ENCODE data around the gene ZNF697. TPM values are rescaled to one million over a fixed set of nuclear protein-coding genes. Genes with fewer than 3 reads are reported as not detected.

The ZNF697 gene
- total and polyA plus RNA-seq, 2 donors (not counting 1 experiment from before 2014, with no cell fraction given), result not detected

DNA sequence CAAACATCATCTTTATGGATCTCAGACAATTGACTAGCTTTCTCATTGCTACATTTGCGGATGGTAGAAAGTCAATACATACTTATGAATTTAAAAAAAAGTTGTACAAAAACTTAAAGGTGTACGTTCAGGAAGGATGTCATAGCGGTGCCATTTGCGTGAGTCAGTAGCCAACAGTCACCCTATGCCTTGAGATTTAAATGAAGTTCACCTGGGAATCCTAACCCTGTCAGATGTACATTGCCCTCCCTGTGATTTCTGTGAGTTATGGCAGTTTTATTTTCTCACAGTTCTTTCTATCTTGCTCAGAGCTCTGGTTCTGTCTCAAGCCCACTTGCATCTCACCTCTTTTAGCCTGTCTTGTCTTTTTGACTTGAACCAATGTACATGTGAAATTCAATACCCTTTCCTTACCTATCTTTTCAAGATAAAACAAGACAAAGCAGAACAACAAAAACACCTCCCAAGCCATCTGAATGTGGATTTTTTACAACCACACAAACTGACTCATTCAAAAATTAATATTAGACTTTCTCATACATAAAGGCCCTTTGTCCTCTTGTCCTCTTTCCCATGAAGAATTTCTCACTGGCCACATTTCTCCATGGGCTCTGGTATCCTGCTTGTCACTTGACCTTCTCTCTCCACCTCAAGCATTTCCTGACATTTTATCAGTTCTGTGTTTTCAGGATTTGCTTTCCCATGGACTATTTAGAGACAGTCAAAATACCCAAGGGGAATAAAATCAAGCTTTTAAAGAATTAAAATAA lies 25.3 kb upstream of the ZNF697 start:
- H3K9ac ChIP-seq (ENCODE audit: low read length), result no peak overlapping the region
- WGBS (ENCODE audit: insufficient coverage), result 90% methylated on average over 3 of the region's 4 CpGs
- H3K27me3 Mint-ChIP-seq, result peaks cover 29% of the 10 kb centered on the region
- H3K79me2 ChIP-seq (ENCODE audit: control insufficient read depth, insufficient read depth, low read length), result no peaks in the 10 kb centered on the region
- DNase-seq (no peak), ATAC-seq (ENCODE audit: low read depth) (no peak)
- TF ChIP-seq, protein P1, sequence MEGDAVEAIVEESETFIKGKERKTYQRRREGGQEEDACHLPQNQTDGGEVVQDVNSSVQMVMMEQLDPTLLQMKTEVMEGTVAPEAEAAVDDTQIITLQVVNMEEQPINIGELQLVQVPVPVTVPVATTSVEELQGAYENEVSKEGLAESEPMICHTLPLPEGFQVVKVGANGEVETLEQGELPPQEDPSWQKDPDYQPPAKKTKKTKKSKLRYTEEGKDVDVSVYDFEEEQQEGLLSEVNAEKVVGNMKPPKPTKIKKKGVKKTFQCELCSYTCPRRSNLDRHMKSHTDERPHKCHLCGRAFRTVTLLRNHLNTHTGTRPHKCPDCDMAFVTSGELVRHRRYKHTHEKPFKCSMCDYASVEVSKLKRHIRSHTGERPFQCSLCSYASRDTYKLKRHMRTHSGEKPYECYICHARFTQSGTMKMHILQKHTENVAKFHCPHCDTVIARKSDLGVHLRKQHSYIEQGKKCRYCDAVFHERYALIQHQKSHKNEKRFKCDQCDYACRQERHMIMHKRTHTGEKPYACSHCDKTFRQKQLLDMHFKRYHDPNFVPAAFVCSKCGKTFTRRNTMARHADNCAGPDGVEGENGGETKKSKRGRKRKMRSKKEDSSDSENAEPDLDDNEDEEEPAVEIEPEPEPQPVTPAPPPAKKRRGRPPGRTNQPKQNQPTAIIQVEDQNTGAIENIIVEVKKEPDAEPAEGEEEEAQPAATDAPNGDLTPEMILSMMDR (IDR thresholded peaks at IDR 0.05), result no peak
- TF ChIP-seq EZH2 (IDR thresholded peaks at IDR 0.05; ENCODE audit: borderline replicate concordance, insufficient read depth, low read depth, low read length, poor library complexity, severe bottlenecking), result no peak
- peaks cover 8% of the 10 kb centered on the region for H3K4me1 Mint-ChIP-seq
- no peaks in the 10 kb centered on the region for H3K36me3 ChIP-seq (replicated peaks in 1 of 2; ENCODE audit: control extremely low read depth in 1 of 2, control insufficient read depth in 1 of 2, extremely low read depth in 1 of 2, insufficient read depth in 2 of 2, low read length in 1 of 2)
- no peaks in the 10 kb centered on the region for H3K9me3 Mint-ChIP-seq (ENCODE audit: insufficient read depth)
- ChIA-PET POLR2A (no interaction called here), CTCF (interaction anchor here (1.0 to 3.0 kb wide), 4 partner anchors 10 to 532 kb away, joined by 3 to 24 read pairs (median 3); no protein-coding TSS in a partner anchor)
- no peak overlapping the region for H3K4me3 ChIP-seq (ENCODE audit: control extremely low read depth in 1 of 5, extremely low read depth in 1 of 5, insufficient read depth in 1 of 5, low read depth in 2 of 5, low read length in 4 of 5)
- no peak overlapping the region for H3K27ac ChIP-seq (ENCODE audit: low read length in 2 of 2)
- no peak overlapping the region for H3K4me2 ChIP-seq (replicated peaks; ENCODE audit: low read depth, low read length, poor library complexity, severe bottlenecking)
- H3K4me1 ChIP-seq (ENCODE audit: control insufficient read depth in 2 of 2, insufficient read depth in 2 of 2, low read length in 2 of 2), result peaks cover 6 to 11% of the 10 kb centered on the region in 2 donors
- H3K4me3 Mint-ChIP-seq, result no peak overlapping the region
- H3K9me3 ChIP-seq (ENCODE audit: control extremely low read depth in 1 of 3, control insufficient read depth in 2 of 3, insufficient read depth in 1 of 3, low read length in 2 of 3), result no peaks in the 10 kb centered on the region
- intact Hi-C loops (cut with micrococcal nuclease), result loop anchor here (10.0 kb wide), 2 partner anchors 399 to 1519 kb away; no protein-coding TSS in a partner anchor
- H3K27ac Mint-ChIP-seq, result no peak overlapping the region
- no peaks in the 10 kb centered on the region for H4K20me1 ChIP-seq (ENCODE audit: control insufficient read depth, insufficient read depth, low read length, poor library complexity, severe bottlenecking)
- H3K27me3 ChIP-seq (replicated peaks in 1 of 4; ENCODE audit: control extremely low read depth in 1 of 4, control insufficient read depth in 3 of 4, insufficient read depth in 4 of 4, low read length in 3 of 4), result peaks cover 0 to 11% (median 6%) of the 10 kb centered on the region in 4 experiments
- no peak overlapping the region for H2AFZ ChIP-seq (ENCODE audit: insufficient read depth, low read depth, low read length, poor library complexity, severe bottlenecking)

DNA sequence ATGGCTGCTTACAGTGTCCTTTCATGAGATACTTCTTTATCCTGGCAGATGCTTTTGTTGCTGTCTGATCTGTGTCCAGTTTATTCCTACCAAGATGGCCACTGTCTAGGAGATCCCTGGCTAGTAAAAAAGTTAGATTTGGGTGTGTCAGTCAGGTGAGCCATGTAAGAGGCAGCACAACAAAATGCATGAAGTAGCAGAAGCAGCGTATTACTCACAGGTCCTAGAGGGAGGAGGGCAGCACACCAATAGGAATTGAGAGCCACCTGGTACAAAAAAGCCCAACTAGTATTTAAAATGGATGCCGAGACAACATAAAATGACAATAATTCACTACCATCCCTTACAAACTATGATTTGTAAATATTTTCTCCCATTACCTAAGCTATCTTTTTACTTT lies 22.8 kb upstream of the ZNF697 start:
- no peaks in the 10 kb centered on the region for H3K9me3 ChIP-seq (ENCODE audit: control extremely low read depth in 1 of 3, control insufficient read depth in 2 of 3, insufficient read depth in 1 of 3, low read length in 2 of 3)
- Mint-ChIP-seq H3K4me1 (peaks cover 8% of the 10 kb centered on the region), H3K9me3 (ENCODE audit: insufficient read depth) (no peaks in the 10 kb centered on the region), H3K27ac (no peak overlapping the region), H3K27me3 (peaks cover 28% of the 10 kb centered on the region), H3K4me3 (no peak overlapping the region)
- no peak overlapping the region for H3K9ac ChIP-seq (ENCODE audit: low read length)
- no peak overlapping the region for H3K4me2 ChIP-seq (replicated peaks; ENCODE audit: low read depth, low read length, poor library complexity, severe bottlenecking)
- intact Hi-C loops (cut with micrococcal nuclease), result loop anchor here (10.0 kb wide), 2 partner anchors 396 to 1516 kb away; no protein-coding TSS in a partner anchor
- no peak for ATAC-seq (ENCODE audit: low read depth)
- POLR2A ChIA-PET, result no interaction called here
- H3K27ac ChIP-seq (ENCODE audit: low read length in 2 of 2), result no peak overlapping the region
- DNase-seq, result no peak
- H3K4me1 ChIP-seq (ENCODE audit: control insufficient read depth in 2 of 2, insufficient read depth in 2 of 2, low read length in 2 of 2), result peaks cover 6 to 11% of the 10 kb centered on the region in 2 donors
- no peak overlapping the region for H2AFZ ChIP-seq (ENCODE audit: insufficient read depth, low read depth, low read length, poor library complexity, severe bottlenecking)
- CTCF ChIA-PET, result no interaction called here
- no CpG with 5 or more reads among the region's 2 CpGs for WGBS (ENCODE audit: insufficient coverage)
- no peak overlapping the region for H3K4me3 ChIP-seq (ENCODE audit: control extremely low read depth in 1 of 5, extremely low read depth in 1 of 5, insufficient read depth in 1 of 5, low read depth in 2 of 5, low read length in 4 of 5)
- H3K27me3 ChIP-seq (replicated peaks in 1 of 4; ENCODE audit: control extremely low read depth in 1 of 4, control insufficient read depth in 3 of 4, insufficient read depth in 4 of 4, low read length in 3 of 4), result peaks cover 0 to 10% (median 6%) of the 10 kb centered on the region in 4 experiments
- H3K36me3 ChIP-seq (replicated peaks in 1 of 2; ENCODE audit: control extremely low read depth in 1 of 2, control insufficient read depth in 1 of 2, extremely low read depth in 1 of 2, insufficient read depth in 2 of 2, low read length in 1 of 2), result no peaks in the 10 kb centered on the region
- H4K20me1 ChIP-seq (ENCODE audit: control insufficient read depth, insufficient read depth, low read length, poor library complexity, severe bottlenecking), result no peaks in the 10 kb centered on the region
- H3K79me2 ChIP-seq (ENCODE audit: control insufficient read depth, insufficient read depth, low read length), result no peaks in the 10 kb centered on the region
- no peak for TF ChIP-seq EZH2 (IDR thresholded peaks at IDR 0.05; ENCODE audit: borderline replicate concordance, insufficient read depth, low read depth, low read length, poor library complexity, severe bottlenecking)
- TF ChIP-seq, protein P1 (IDR thresholded peaks at IDR 0.05), result no peak

Measured in B cell (primary cell).